NCI-H128 (cell line): ENCODE measurements around the gene KLK10.
"Not testable (repeated sequence)": the region's sequence is repeated elsewhere in the genome, so short reads cannot be mapped to it uniquely, and the experiment has no call there.

ENCODE experiments used
- DNase-seq: peaks from one replicate; lab custom pipeline; 2025; ENCODE audit not compliant: unreplicated experiment; lab: John Stamatoyannopoulos, UW

KLK10 gene

GRCh38 chr19:51003316-51003715 is 16.2 kb downstream of the KLK10 start:
- no peak for DNase-seq

GRCh38 chr19:51002542-51003311 is 16.8 kb downstream of the KLK10 start:
- DNase-seq = no peak

GRCh38 chr19:51002089-51002532 is 17.4 kb downstream of the KLK10 start:
- DNase-seq = no peak

- no peak for DNase-seq
These were observed 18.0 kb downstream of the KLK10 start, which contains the start of gene KLK8 for GRCh38 chr19:51001515-51001914. Gene KLK8, minus strand, starts transcription at chr19:51001604. Its CDS starts 437 bp downstream, at chr19:51001167.

GRCh38 chr19:51000981-51001380 is 18.5 kb downstream of the KLK10 start:
- DNase-seq = no peak

- DNase-seq = no peak
These were observed 19.1 kb downstream of the KLK10 start for GRCh38 chr19:51000426-51000825.

GRCh38 chr19:50998686-50999085 is 20.8 kb downstream of the KLK10 start:
- no peak for DNase-seq

- DNase-seq = no peak
These were observed 21.4 kb downstream of the KLK10 start for GRCh38 chr19:50998061-50998460.

- DNase-seq = no peak
These were observed 25.4 kb downstream of the KLK10 start for GRCh38 chr19:50994129-50994528.

- DNase-seq = no peak
These were observed 26.9 kb downstream of the KLK10 start for GRCh38 chr19:50992666-50993035.

- DNase-seq = not testable (repeated sequence)
These were observed 35.1 kb downstream of the KLK10 start for GRCh38 chr19:50984416-50984815.

GRCh38 chr19:50983625-50984292 is 35.8 kb downstream of the KLK10 start, which contains the start of gene KLK7:
Gene KLK7, minus strand, starts transcription at chr19:50983917. Its CDS starts 1,518 bp downstream, at chr19:50982399.
- no peak for DNase-seq

GRCh38 chr19:50982186-50982585 is 37.3 kb downstream of the KLK10 start:
- no peak for DNase-seq

GRCh38 chr19:50981587-50982146 is 37.8 kb downstream of the KLK10 start:
- DNase-seq = no peak

GRCh38 chr19:50980208-50980607 is 39.3 kb downstream of the KLK10 start:
- no peak for DNase-seq

GRCh38 chr19:50979758-50980157 is 39.8 kb downstream of the KLK10 start:
- no peak for DNase-seq

- DNase-seq = no peak
These were observed 40.6 kb downstream of the KLK10 start for GRCh38 chr19:50978772-50979390.

GRCh38 chr19:50977626-50978025 is 41.9 kb downstream of the KLK10 start:
- no peak for DNase-seq

GRCh38 chr19:50975766-50976165 is 43.7 kb downstream of the KLK10 start:
- DNase-seq = no peak

- DNase-seq = no peak
These were observed 44.6 kb downstream of the KLK10 start for GRCh38 chr19:50974702-50975556.
